ENCODE data around the gene PKP1.

The PKP1 gene

GRCh38 chr1:201288007-201288406 is 4.7 kb downstream of the PKP1 start:
- no peaks in the 10 kb centered on the region for H3K4me1 ChIP-seq (ENCODE audit: low read depth, poor library complexity, severe bottlenecking)
- no peaks in the 10 kb centered on the region for H3K79me2 ChIP-seq (ENCODE audit: insufficient read depth, low read depth)
- no peak overlapping the region for H3K4me3 ChIP-seq (IDR thresholded peaks at IDR 0.05; ENCODE audit: insufficient read depth, low read depth, low read length)
- no peaks in the 10 kb centered on the region for H4K20me1 ChIP-seq (ENCODE audit: insufficient read depth)
- H2AFZ ChIP-seq (ENCODE audit: low read depth): no peak overlapping the region
- H3K27ac ChIP-seq: no peak overlapping the region
- H3K4me2 ChIP-seq: no peak overlapping the region
- no peak overlapping the region for H3K9ac ChIP-seq
- no peaks in the 10 kb centered on the region; the same call in 1 of the 2 replicates for H3K27me3 ChIP-seq (ENCODE audit: insufficient read depth, low read depth)
- TF ChIP-seq, protein P1, sequence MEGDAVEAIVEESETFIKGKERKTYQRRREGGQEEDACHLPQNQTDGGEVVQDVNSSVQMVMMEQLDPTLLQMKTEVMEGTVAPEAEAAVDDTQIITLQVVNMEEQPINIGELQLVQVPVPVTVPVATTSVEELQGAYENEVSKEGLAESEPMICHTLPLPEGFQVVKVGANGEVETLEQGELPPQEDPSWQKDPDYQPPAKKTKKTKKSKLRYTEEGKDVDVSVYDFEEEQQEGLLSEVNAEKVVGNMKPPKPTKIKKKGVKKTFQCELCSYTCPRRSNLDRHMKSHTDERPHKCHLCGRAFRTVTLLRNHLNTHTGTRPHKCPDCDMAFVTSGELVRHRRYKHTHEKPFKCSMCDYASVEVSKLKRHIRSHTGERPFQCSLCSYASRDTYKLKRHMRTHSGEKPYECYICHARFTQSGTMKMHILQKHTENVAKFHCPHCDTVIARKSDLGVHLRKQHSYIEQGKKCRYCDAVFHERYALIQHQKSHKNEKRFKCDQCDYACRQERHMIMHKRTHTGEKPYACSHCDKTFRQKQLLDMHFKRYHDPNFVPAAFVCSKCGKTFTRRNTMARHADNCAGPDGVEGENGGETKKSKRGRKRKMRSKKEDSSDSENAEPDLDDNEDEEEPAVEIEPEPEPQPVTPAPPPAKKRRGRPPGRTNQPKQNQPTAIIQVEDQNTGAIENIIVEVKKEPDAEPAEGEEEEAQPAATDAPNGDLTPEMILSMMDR (conservative IDR thresholded peaks at IDR 0.05; ENCODE audit: low read depth, low read length): no peak
- H3K36me3 ChIP-seq (ENCODE audit: insufficient read depth): no peaks in the 10 kb centered on the region

DNA sequence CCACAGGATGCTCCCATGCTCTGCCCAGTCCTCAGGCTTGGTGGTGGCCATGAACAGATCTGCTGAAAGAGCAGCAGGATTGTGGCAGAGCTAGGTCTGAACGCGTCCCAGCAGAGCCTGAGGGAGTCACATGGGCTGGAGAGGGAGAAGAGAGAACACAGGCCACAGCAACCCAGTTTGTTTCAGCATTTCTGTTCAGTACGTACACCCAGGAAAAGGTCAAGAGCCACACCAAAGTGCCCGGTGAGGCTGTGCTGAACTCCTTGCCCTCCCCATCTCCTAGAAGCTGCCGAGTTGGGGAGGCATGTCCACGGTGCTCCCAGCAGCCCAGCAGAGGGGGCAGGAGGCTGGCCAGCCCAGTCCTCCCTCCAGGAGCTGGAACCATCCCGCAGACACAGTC is 5.5 kb downstream of the PKP1 start:
- no peak overlapping the region for H3K4me2 ChIP-seq
- H2AFZ ChIP-seq (ENCODE audit: low read depth): no peak overlapping the region
- no peak overlapping the region for H3K27ac ChIP-seq
- H3K79me2 ChIP-seq (ENCODE audit: insufficient read depth, low read depth): no peaks in the 10 kb centered on the region
- no peak overlapping the region for H3K4me3 ChIP-seq (IDR thresholded peaks at IDR 0.05; ENCODE audit: insufficient read depth, low read depth, low read length)
- no peaks in the 10 kb centered on the region; the same call in 1 of the 2 replicates for H3K27me3 ChIP-seq (ENCODE audit: insufficient read depth, low read depth)
- no peaks in the 10 kb centered on the region for H3K36me3 ChIP-seq (ENCODE audit: insufficient read depth)
- H3K4me1 ChIP-seq (ENCODE audit: low read depth, poor library complexity, severe bottlenecking): no peaks in the 10 kb centered on the region
- H4K20me1 ChIP-seq (ENCODE audit: insufficient read depth): no peaks in the 10 kb centered on the region
- H3K9ac ChIP-seq: no peak overlapping the region
- TF ChIP-seq, protein P1 (conservative IDR thresholded peaks at IDR 0.05; ENCODE audit: low read depth, low read length): no peak

DNA sequence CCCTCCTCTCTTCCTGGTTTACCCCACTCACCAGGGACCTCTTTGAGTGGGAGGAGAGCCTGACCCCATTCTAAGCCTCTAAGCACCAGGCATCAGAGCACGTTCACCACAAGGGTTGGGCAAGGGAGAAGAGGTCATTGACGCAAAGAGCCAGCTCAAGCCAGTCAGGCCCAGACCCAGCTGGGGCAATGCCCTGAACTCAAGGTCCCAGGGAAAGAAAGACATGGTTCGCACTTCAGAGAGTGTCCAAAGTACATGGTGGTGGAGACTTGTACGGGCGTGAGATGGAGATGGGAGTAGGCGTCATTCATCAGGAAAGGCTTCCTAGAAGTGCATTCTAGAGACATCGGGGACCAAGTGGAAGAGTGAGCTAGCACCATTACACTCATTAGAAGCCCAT is 7.2 kb downstream of the PKP1 start:
- Histone ChIP-seq H3K36me3 (ENCODE audit: insufficient read depth) (no peaks in the 10 kb centered on the region), H3K27ac (no peak overlapping the region), H3K4me2 (no peak overlapping the region), H2AFZ (ENCODE audit: low read depth) (no peak overlapping the region), H3K27me3 (ENCODE audit: insufficient read depth, low read depth) (no peaks in the 10 kb centered on the region; the same call in 1 of the 2 replicates), H4K20me1 (ENCODE audit: insufficient read depth) (no peaks in the 10 kb centered on the region), H3K9ac (no peak overlapping the region), H3K4me1 (ENCODE audit: low read depth, poor library complexity, severe bottlenecking) (no peaks in the 10 kb centered on the region), H3K4me3 (IDR thresholded peaks at IDR 0.05; ENCODE audit: insufficient read depth, low read depth, low read length) (no peak overlapping the region), H3K79me2 (ENCODE audit: insufficient read depth, low read depth) (no peaks in the 10 kb centered on the region)
- TF ChIP-seq, protein P1 (conservative IDR thresholded peaks at IDR 0.05; ENCODE audit: low read depth, low read length): no peak

- TF ChIP-seq, protein P1 (conservative IDR thresholded peaks at IDR 0.05; ENCODE audit: low read depth, low read length): no peak
- Histone ChIP-seq H3K27me3 (ENCODE audit: insufficient read depth, low read depth) (no peaks in the 10 kb centered on the region; the same call in 1 of the 2 replicates), H3K27ac (no peak overlapping the region), H3K4me2 (no peak overlapping the region), H3K79me2 (ENCODE audit: insufficient read depth, low read depth) (no peaks in the 10 kb centered on the region), H2AFZ (ENCODE audit: low read depth) (no peak overlapping the region), H3K4me1 (ENCODE audit: low read depth, poor library complexity, severe bottlenecking) (no peaks in the 10 kb centered on the region), H4K20me1 (ENCODE audit: insufficient read depth) (no peaks in the 10 kb centered on the region), H3K9ac (no peak overlapping the region), H3K36me3 (ENCODE audit: insufficient read depth) (no peaks in the 10 kb centered on the region), H3K4me3 (IDR thresholded peaks at IDR 0.05; ENCODE audit: insufficient read depth, low read depth, low read length) (no peak overlapping the region)
Observed at GRCh38 chr1:201291916-201292315, 8.6 kb downstream of the PKP1 start.

All from KMS-11 (cell line).